SK-N-SH (cell line): ENCODE data around the gene CKAP2. TPM values are rescaled to one million over a fixed set of nuclear protein-coding genes. Genes with fewer than 3 reads are reported as not detected.

Source experiments
- CTCF ChIA-PET: fragments of 300-600, 350-600 bp; formaldehyde crosslinking; extraction: SDS; loops from one replicate; lab custom pipeline; 2021; lab: Yijun Ruan, JAX
- POLR2A ChIA-PET: fragments of 350-600 bp; sonication (Branson Sonifier 250); formaldehyde crosslinking; extraction: SDS; loops from one replicate; lab custom pipeline; 2020; ENCODE audit warnings: antibody characterized with exemption, inconsistent platforms; lab: Yijun Ruan, JAX
- DNase-seq: peaks from one replicate; pipeline ENCODE4 v3.0.0; 2012
- H2AFZ ChIP-seq: fragments of 200-600 bp; sonication (generic); 2 replicates; pipeline ENCODE4 v1.8.1; 2016; ENCODE audit warnings: antibody characterized with exemption, mild to moderate bottlenecking, low read depth
- H3F3A ChIP-seq: fragments of 200-600 bp; sonication (generic); replicated peaks from 2 replicates; pipeline ENCODE3; 2016; ENCODE audit warnings: antibody characterized with exemption, mild to moderate bottlenecking; ENCODE audit not compliant: insufficient read depth
- H3K27ac ChIP-seq, 2 experiments: fragments of 200-500 bp in 1 of 2; fragments of 200-600 bp in 1 of 2; sonication (Bioruptor generic) in 1 of 2; sonication (generic), shearing (Covaris generic) in 1 of 2; 2 replicates each; pipeline versions ENCODE4 v1.5.1 to v1.6.1; 2014 to 2016; ENCODE audit warnings: low read depth in 2 of 2, inconsistent platforms in 1 of 2, low read length in 1 of 2, mild to moderate bottlenecking in 1 of 2, mixed read lengths in 1 of 2
- H3K27me3 ChIP-seq: fragments of 200-600 bp; sonication (generic), shearing (Covaris generic); 2 replicates; pipeline ENCODE4 v1.6.1; 2016; ENCODE audit warnings: mixed run types; ENCODE audit not compliant: insufficient read depth
- H3K36me3 ChIP-seq, 2 experiments: fragments of 200-500 bp in 1 of 2; fragments of 200-600 bp in 1 of 2; sonication (Bioruptor generic) in 1 of 2; sonication (generic) in 1 of 2; replicated peaks in 1 of 2; 2 replicates each; pipeline versions ENCODE3 to v1.5.1; 2014 to 2016; ENCODE audit warnings: low read length in 1 of 2, mild to moderate bottlenecking in 1 of 2; ENCODE audit not compliant: insufficient read depth in 2 of 2, control insufficient read depth in 1 of 2
- H3K4me1 ChIP-seq, 2 experiments: fragments of 200-500 bp in 1 of 2; fragments of 200-600 bp in 1 of 2; sonication (Bioruptor generic) in 1 of 2; sonication (generic), shearing (Covaris generic) in 1 of 2; 2 replicates each; pipeline versions ENCODE4 v1.5.1 to v1.6.1; 2014 to 2016; ENCODE audit warnings: low read depth in 1 of 2, low read length in 1 of 2, mixed run types in 1 of 2; ENCODE audit not compliant: insufficient read depth in 2 of 2, control insufficient read depth in 1 of 2
- H3K4me2 ChIP-seq: fragments of 200-600 bp; sonication (generic), shearing (Covaris generic); 2 replicates; pipeline ENCODE4 v1.6.1; 2017; ENCODE audit warnings: mixed run types
- H3K4me3 ChIP-seq, 2 experiments: fragments of 200-500 bp in 1 of 2; fragments of 200-600 bp in 1 of 2; sonication (Bioruptor generic) in 1 of 2; sonication (generic), shearing (Covaris generic) in 1 of 2; 2 replicates each; pipeline versions ENCODE4 v1.5.1 to v1.8.1; 2014 to 2016; ENCODE audit warnings: low read depth in 2 of 2, inconsistent platforms in 1 of 2, low read length in 1 of 2, mild to moderate bottlenecking in 1 of 2, mixed read lengths in 1 of 2, moderate library complexity in 1 of 2
- H3K79me2 ChIP-seq: fragments of 200-600 bp; sonication (generic); 2 replicates; pipeline ENCODE4 v1.8.1; 2017; ENCODE audit warnings: mild to moderate bottlenecking; ENCODE audit not compliant: insufficient read depth
- H3K9ac ChIP-seq: fragments of 200-600 bp; sonication (generic); 2 replicates; pipeline ENCODE4 v1.6.1; 2017; ENCODE audit warnings: mixed run types
- H3K9me2 ChIP-seq: fragments of 200-600 bp; sonication (generic); 2 replicates; pipeline ENCODE4 v1.6.1; 2017; ENCODE audit warnings: mixed run types
- H3K9me3 ChIP-seq: fragments of 200-600 bp; sonication (generic); 2 replicates; pipeline ENCODE4 v1.6.1; 2017; ENCODE audit warnings: mixed run types, mild to moderate bottlenecking, moderate library complexity
- H4K20me1 ChIP-seq: fragments of 200-600 bp; sonication (generic); 2 replicates; pipeline ENCODE4 v1.6.1; 2017; ENCODE audit warnings: mild to moderate bottlenecking, mixed run types; ENCODE audit not compliant: insufficient read depth
- CHD2 ChIP-seq: fragments of 150-350 bp; IDR thresholded peaks from 2 replicates; pipeline ENCODE4 v1.6.1; 2018; ENCODE audit warnings: low read length; ENCODE audit not compliant: partially characterized antibody
- FOXJ3 ChIP-seq: sonication (generic); formaldehyde crosslinking; IDR thresholded peaks from 2 replicates; pipeline ENCODE4 v1.5.1; 2020; ENCODE audit warnings: mild to moderate bottlenecking, missing genetic modification reagents
- FOXM1 ChIP-seq: IDR thresholded peaks from 2 replicates; pipeline ENCODE4 v1.4.0; 2012; ENCODE audit warnings: low read depth, mild to moderate bottlenecking
- GATA2 ChIP-seq: sonication (generic); formaldehyde crosslinking; IDR thresholded peaks from 2 replicates; pipeline ENCODE4 v1.5.0; 2020; ENCODE audit warnings: mild to moderate bottlenecking, missing genetic modification reagents
- MAX ChIP-seq: IDR thresholded peaks from 2 replicates; pipeline ENCODE4 v1.4.0; 2012; ENCODE audit warnings: low read depth
- MEF2A ChIP-seq: IDR thresholded peaks from 2 replicates; pipeline ENCODE4 v1.4.0; 2012; ENCODE audit warnings: low read depth, borderline replicate concordance
- MXI1 ChIP-seq: IDR thresholded peaks from 2 replicates; pipeline ENCODE4 v1.6.1; 2012; ENCODE audit warnings: mild to moderate bottlenecking, low read depth, low read length, improper control_type of control experiment
- NFIC ChIP-seq: IDR thresholded peaks from 2 replicates; pipeline ENCODE4 v1.4.0; 2012; ENCODE audit warnings: borderline replicate concordance
- NRF1 ChIP-seq: IDR thresholded peaks from 2 replicates; pipeline ENCODE4 v1.6.1; 2012; ENCODE audit warnings: low read depth, mild to moderate bottlenecking, low read length
- POLR2AphosphoS5 ChIP-seq: IDR thresholded peaks from 2 replicates; pipeline ENCODE4 v1.6.1; 2012; ENCODE audit warnings: low read depth, low read length
- RCOR1 ChIP-seq: fragments of 150-350 bp; IDR thresholded peaks from 2 replicates; pipeline ENCODE4 v1.6.1; 2017; ENCODE audit warnings: antibody characterized with exemption, low read length
- REST ChIP-seq: IDR thresholded peaks from 2 replicates; pipeline ENCODE4 v1.6.1; 2012; ENCODE audit warnings: mild to moderate bottlenecking, low read depth, low read length, moderate library complexity
- RXRA ChIP-seq: IDR thresholded peaks from 2 replicates; pipeline ENCODE4 v1.4.0; 2012; ENCODE audit warnings: low read depth, mild to moderate bottlenecking, borderline replicate concordance
- SIN3A ChIP-seq: IDR thresholded peaks from 2 replicates; pipeline ENCODE4 v1.6.1; 2012; ENCODE audit warnings: low read depth, mild to moderate bottlenecking, low read length, moderate library complexity, borderline replicate concordance
- TAF1 ChIP-seq: IDR thresholded peaks from 2 replicates; pipeline ENCODE4 v1.6.1; 2012; ENCODE audit warnings: low read depth, mild to moderate bottlenecking, low read length, moderate library complexity, borderline replicate concordance
- ZBTB33 ChIP-seq: IDR thresholded peaks from 2 replicates; pipeline ENCODE4 v1.4.0; 2012; ENCODE audit warnings: low read depth, borderline replicate concordance
- WGBS: methylation state at CpG from one replicate; pipeline ENCODE4 v1.1.6; 2017; ENCODE audit warnings: low lambda C conversion rate; 5-methylcytosine and 5-hydroxymethylcytosine counted together
- polyA plus RNA-seq, 3 experiments: library from polyadenylated mRNA; depleted of rRNA; stranded (reverse); fragments of >200 nt; gene quantifications; 2 replicates each; pipeline ENCODE4 v1.2.3, GENCODE V29; 2012
- TF ChIP-seq, protein P1 (sequence below): fragments of 200-600 bp; sonication (generic); IDR thresholded peaks from 2 replicates; pipeline ENCODE4 v1.6.1; 2017; ENCODE audit warnings: antibody characterized with exemption, mild to moderate bottlenecking, moderate library complexity
- TF ChIP-seq, protein P2 (sequence below): fragments of 150-350 bp; IDR thresholded peaks from 2 replicates; pipeline ENCODE4 v1.6.1; 2016; ENCODE audit warnings: mild to moderate bottlenecking, low read depth, low read length
- TF ChIP-seq, protein P3 (sequence below): IDR thresholded peaks from 2 replicates; pipeline ENCODE4 v1.4.0; 2012; ENCODE audit warnings: low read depth, borderline replicate concordance
- TF ChIP-seq, protein P4 (sequence below): IDR thresholded peaks from 2 replicates; pipeline ENCODE4; 2012

Gene CKAP2
- polyA plus RNA-seq, 1 of the 3 experiments (the other 2 are of a cell fraction): 7.1 TPM

GRCh38 chr13:52446265-52446664 lies 9.0 kb upstream of the CKAP2 start:
- H3K27ac ChIP-seq: no peak overlapping the region
- no peaks in the 10 kb centered on the region for H3K27me3 ChIP-seq
- 89% methylated on average over 1 of the region's 1 CpG for WGBS
- H3K4me1 ChIP-seq: peaks cover 0 to 14% of the 10 kb centered on the region in 2 experiments; a peak in 2 of 4 replicates
- no peak overlapping the region for H3K9ac ChIP-seq
- peaks cover 4% of the 10 kb centered on the region for H3F3A ChIP-seq
- no peak for DNase-seq
- H3K9me3 ChIP-seq: no peaks in the 10 kb centered on the region
- H3K4me3 ChIP-seq: no peak overlapping the region
- POLR2A ChIA-PET: no interaction called here
- H4K20me1 ChIP-seq: no peaks in the 10 kb centered on the region
- no peaks in the 10 kb centered on the region for H3K9me2 ChIP-seq
- H3K36me3 ChIP-seq: peaks cover 20 to 23% of the 10 kb centered on the region in 2 experiments
- TF ChIP-seq TAF1: no peak
- TF ChIP-seq SIN3A: no peak
- TF ChIP-seq MAX: no peak
- no peak for TF ChIP-seq POLR2AphosphoS5
- TF ChIP-seq, protein P1, sequence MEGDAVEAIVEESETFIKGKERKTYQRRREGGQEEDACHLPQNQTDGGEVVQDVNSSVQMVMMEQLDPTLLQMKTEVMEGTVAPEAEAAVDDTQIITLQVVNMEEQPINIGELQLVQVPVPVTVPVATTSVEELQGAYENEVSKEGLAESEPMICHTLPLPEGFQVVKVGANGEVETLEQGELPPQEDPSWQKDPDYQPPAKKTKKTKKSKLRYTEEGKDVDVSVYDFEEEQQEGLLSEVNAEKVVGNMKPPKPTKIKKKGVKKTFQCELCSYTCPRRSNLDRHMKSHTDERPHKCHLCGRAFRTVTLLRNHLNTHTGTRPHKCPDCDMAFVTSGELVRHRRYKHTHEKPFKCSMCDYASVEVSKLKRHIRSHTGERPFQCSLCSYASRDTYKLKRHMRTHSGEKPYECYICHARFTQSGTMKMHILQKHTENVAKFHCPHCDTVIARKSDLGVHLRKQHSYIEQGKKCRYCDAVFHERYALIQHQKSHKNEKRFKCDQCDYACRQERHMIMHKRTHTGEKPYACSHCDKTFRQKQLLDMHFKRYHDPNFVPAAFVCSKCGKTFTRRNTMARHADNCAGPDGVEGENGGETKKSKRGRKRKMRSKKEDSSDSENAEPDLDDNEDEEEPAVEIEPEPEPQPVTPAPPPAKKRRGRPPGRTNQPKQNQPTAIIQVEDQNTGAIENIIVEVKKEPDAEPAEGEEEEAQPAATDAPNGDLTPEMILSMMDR: no peak
- TF ChIP-seq ZBTB33: no peak
- no peak for TF ChIP-seq CHD2
- TF ChIP-seq, protein P2, sequence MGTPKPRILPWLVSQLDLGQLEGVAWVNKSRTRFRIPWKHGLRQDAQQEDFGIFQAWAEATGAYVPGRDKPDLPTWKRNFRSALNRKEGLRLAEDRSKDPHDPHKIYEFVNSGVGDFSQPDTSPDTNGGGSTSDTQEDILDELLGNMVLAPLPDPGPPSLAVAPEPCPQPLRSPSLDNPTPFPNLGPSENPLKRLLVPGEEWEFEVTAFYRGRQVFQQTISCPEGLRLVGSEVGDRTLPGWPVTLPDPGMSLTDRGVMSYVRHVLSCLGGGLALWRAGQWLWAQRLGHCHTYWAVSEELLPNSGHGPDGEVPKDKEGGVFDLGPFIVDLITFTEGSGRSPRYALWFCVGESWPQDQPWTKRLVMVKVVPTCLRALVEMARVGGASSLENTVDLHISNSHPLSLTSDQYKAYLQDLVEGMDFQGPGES: no peak
- TF ChIP-seq, protein P3, sequence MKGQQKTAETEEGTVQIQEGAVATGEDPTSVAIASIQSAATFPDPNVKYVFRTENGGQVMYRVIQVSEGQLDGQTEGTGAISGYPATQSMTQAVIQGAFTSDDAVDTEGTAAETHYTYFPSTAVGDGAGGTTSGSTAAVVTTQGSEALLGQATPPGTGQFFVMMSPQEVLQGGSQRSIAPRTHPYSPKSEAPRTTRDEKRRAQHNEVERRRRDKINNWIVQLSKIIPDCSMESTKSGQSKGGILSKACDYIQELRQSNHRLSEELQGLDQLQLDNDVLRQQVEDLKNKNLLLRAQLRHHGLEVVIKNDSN: no peak
- TF ChIP-seq MEF2A: no peak
- TF ChIP-seq GATA2 (CRISPR knock-in tag): no peak
- TF ChIP-seq, protein P4, sequence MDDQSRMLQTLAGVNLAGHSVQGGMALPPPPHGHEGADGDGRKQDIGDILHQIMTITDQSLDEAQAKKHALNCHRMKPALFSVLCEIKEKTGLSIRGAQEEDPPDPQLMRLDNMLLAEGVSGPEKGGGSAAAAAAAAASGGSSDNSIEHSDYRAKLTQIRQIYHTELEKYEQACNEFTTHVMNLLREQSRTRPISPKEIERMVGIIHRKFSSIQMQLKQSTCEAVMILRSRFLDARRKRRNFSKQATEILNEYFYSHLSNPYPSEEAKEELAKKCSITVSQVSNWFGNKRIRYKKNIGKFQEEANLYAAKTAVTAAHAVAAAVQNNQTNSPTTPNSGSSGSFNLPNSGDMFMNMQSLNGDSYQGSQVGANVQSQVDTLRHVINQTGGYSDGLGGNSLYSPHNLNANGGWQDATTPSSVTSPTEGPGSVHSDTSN: no peak
- no peak for TF ChIP-seq MXI1
- no peak for TF ChIP-seq FOXM1
- no peak for TF ChIP-seq NRF1
- TF ChIP-seq RXRA: no peak
- TF ChIP-seq FOXJ3 (CRISPR knock-in tag): no peak
- TF ChIP-seq NFIC: no peak
- TF ChIP-seq REST: no peak
- no peak for TF ChIP-seq RCOR1
- H2AFZ ChIP-seq: no peak overlapping the region
- peaks cover 84% of the 10 kb centered on the region for H3K79me2 ChIP-seq
- CTCF ChIA-PET: no interaction called here
- H3K4me2 ChIP-seq: no peak overlapping the region
